SU-DHL-6 (cell line): Measurements from ENCODE around the gene NR1H4.
"Not testable (repeated sequence)": the region's sequence is repeated elsewhere in the genome, so short reads cannot be mapped to it uniquely, and the experiment has no call there.

Experiments
- EZH2phosphoT487 ChIP-seq: fragments of 200-600 bp; sonication (generic), shearing (Covaris generic); conservative IDR thresholded peaks from 2 replicates; pipeline ENCODE4 v1.6.1; 2018; ENCODE audit warnings: mild to moderate bottlenecking, antibody characterized with exemption, low read length, moderate library complexity, mixed read lengths
- TF ChIP-seq, protein P1 (sequence below): fragments of 200-600 bp; sonication (generic); IDR thresholded peaks from one replicate; pipeline ENCODE4 v1.5.1; 2017; ENCODE audit warnings: antibody characterized with exemption, mild to moderate bottlenecking, low read length, moderate library complexity; ENCODE audit not compliant: insufficient read depth, poor library complexity, severe bottlenecking

DNA sequence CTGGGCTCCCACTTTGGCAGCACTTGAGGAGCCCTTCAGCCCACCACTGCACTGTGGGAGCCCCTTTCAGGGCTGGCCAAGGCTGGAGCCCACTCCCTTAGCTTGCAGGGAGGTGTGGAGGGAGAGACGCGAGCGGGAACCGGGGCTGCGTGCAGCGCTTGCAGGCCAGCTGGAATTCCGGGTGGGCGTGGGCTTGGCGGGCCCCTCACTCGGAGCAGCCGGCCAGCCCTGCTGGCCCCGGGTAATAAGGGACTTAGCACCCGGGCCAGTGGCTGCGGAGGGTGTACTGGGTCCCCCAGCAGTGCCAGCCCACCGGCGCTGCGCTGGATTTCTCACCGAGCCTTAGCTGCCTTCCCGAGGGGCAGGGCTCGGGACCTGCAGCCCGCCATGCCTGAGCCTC is 85.6 kb downstream of the NR1H4 start:
- TF ChIP-seq, protein P1, sequence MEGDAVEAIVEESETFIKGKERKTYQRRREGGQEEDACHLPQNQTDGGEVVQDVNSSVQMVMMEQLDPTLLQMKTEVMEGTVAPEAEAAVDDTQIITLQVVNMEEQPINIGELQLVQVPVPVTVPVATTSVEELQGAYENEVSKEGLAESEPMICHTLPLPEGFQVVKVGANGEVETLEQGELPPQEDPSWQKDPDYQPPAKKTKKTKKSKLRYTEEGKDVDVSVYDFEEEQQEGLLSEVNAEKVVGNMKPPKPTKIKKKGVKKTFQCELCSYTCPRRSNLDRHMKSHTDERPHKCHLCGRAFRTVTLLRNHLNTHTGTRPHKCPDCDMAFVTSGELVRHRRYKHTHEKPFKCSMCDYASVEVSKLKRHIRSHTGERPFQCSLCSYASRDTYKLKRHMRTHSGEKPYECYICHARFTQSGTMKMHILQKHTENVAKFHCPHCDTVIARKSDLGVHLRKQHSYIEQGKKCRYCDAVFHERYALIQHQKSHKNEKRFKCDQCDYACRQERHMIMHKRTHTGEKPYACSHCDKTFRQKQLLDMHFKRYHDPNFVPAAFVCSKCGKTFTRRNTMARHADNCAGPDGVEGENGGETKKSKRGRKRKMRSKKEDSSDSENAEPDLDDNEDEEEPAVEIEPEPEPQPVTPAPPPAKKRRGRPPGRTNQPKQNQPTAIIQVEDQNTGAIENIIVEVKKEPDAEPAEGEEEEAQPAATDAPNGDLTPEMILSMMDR, result not testable (repeated sequence)
- not testable (repeated sequence) for TF ChIP-seq EZH2phosphoT487
